Left hindlimb (tissue), 1 donor: Measurements from ENCODE around the gene CEP135.
"Not testable (repeated sequence)": the region's sequence is repeated elsewhere in the genome, so short reads cannot be mapped to it uniquely, and the experiment has no call there.

ENCODE experiments used
- DNase-seq: peaks from one replicate; pipeline ENCODE4 v3.0.0-alpha.2; 2018

CEP135 gene

DNA sequence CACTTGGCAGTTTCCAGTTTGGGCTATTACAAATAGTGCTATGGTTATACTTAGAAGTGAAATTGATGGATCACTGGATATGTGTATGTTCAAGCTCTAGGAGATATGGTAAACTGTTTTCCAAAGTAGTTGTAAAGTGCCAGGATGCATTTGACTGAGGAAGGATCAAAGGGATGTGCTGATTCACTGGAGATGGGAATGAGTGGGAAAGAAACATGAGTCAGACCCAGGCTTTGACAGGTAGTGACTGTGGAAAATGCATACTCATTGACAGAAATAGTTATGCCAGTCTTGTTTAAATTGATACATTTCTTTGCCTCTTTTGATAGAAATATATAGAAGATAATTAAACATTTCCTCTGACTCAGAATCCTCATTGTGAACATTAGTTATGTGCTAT, 77.9 kb downstream of the CEP135 start:
- DNase-seq, result no peak

DNA sequence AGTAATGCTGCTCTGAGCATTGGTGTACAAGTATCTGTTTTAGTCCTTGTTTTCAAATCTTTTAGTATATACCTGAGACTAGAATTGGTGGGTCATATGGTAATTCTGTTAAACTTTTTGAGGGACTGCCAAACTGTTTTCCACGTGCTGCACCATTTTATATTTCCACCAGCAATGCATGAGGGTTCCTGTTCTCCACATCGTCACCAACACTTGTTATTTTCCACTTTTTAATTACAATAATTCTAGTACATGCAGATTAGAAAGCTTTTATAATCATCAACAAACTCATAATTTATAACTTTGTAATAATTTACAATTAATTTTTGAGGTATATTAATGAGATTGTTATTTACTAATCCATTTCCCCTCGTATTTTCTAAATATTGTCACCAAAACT, 79.4 kb downstream of the CEP135 start:
- DNase-seq, result no peak

- no peak for DNase-seq
Observed at GRCh38 chr4:56038487-56039162, 89.9 kb downstream of the CEP135 start.

DNA sequence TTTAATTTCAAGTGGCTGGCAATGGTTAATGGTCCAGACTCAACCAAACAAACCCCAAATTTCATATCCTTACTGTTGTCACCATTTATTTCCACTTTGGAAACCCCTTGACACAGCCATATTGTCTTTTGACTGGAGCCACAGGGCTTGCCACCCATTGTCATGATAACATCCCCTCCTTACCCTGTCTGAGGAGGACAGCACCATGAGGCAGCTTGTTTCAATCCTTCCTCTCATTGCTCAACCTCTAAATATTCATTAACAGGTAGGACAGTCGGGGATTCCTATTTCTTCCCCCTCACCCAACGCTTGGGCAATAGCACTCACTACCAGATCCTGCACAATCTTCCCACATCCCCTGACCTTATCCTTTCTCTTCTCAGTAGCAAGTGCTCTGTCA, 92.1 kb downstream of the CEP135 start:
- DNase-seq, result no peak

DNA sequence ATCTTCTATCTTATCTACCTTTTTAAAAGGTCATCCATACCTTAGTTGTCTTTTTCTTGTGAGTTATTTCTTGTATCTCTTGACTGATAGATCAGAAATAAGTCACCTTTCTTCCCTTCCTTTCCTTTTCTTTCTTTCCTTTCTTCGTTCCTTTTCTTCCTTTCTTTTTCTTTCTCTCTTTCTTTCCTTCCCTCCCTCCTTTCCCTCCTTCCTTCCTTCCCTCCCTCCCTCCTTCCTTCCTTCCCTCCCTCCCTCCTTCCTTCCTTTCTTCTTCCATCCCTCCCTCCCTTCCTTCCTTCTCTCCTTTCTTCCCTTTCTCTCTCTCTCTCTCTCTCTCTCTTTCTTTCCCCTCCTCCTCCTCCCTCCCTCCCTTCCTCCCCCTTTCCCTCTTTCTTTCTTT, 93.5 kb downstream of the CEP135 start:
- DNase-seq, result no peak

DNA sequence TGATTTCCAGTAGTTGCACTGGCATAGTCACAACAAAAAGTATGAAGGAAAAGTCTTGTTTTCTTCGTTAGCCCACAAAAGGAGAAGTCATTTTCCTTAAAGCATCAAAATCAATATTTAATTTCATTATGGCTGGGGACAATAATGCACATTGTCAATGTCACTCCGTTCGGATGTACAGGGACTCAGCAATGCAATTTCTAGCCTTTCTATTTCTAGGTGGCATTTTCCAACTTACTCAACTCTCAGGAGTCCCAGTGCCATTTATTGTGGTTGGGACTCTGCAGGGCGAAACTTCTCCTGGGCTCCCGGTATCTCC, 99.6 kb downstream of the CEP135 start:
- no peak for DNase-seq

DNA sequence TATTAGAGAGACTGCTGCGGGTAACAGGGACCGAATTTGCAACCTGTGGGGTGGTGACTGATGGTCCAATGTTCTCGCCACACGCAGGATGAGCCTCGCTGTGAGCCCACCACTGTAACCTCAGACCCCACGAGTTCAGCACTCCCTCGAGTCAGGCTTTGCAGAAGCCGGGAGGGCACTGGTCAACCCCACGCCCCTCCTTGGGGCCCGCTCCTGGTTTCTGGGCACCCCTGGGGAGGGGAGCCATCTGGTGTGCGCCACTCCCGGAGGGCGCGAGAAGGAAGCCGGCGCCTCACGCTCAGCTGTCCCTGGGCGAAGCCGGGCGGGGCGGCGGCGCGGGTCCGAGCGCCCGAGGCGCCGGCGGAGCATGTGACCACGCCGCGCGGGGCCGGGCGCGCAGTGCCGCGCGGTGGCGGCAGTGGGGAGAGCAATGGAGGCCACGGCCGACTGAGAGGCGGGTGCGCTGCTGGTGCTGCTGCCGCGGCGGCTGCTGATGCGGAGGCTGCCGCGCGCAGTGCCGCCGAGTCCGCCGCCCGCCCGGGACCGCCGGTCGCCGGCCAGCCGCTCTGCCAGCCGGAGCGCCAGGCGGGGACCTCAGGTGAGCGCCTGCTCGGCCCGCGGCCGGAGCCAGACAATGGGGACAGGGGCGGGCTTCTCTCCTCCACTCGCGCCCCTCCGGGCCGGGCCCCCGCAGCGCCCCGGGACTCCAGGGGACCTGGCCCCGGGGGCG, 100.1 kb downstream of the CEP135 start:
- peak; percentile 81 for DNase-seq

DNA sequence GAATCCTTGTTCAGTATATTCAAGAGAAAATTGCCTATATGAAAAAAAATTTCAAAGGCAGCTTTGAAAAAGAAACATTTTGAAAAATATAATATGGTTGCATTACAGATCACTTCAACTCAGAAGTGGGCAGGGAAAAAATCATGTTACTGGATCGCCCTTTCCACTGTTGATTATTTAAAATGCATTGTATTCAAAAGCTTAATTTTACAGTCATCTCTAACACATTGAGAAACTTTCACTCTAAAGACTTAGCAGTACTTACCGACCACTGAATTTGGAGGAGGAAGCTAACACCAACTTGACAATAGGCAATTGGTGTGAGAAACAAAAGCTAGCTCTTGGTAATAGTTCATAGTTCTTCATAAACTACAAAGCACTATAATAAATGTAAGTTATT, 101.9 kb downstream of the CEP135 start:
- DNase-seq, result no peak

DNA sequence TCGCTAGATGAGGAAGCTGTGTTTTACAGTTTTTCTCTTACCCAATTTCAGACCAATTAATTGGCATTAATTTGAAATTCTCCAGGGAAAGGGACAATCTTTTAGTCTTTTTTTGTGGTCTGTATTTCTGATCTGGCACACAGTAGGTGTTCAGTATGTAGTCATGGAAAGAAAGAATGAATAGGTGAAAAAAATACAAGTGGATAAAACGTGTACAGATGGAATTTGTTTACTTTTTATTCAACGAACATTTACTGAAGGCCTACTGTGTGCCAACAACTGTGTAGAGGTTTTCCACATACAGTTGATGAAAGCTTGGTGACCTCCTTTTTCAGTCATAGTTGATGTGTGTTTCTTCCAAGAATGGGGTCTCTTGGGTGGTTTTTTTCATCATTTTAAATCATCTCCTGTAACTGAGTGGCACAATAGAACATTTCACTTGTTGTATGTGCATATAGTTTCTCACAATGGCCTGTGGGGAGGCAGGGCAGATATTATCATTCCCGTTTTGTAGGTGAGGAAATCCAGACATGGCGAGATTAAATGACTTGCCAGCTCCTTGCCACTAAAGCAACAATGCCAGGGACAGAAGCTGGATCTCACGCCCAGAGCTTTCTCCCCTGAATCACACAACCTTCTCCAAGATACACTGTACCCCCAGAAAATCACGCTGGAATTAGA, 102.4 kb downstream of the CEP135 start:
- no peak for DNase-seq

- no peak for DNase-seq
Observed at GRCh38 chr4:56051710-56052075, 102.9 kb downstream of the CEP135 start.

- no peak for DNase-seq
Observed at GRCh38 chr4:56052481-56052880, 103.7 kb downstream of the CEP135 start.

- DNase-seq, result no peak
Observed at GRCh38 chr4:56052966-56053365, 104.2 kb downstream of the CEP135 start.

- no peak for DNase-seq
Observed at GRCh38 chr4:56055027-56055977, 106.6 kb downstream of the CEP135 start.

- DNase-seq, result no peak
Observed at GRCh38 chr4:56055991-56056390, 107.2 kb downstream of the CEP135 start.

GRCh38 chr4:56058555-56058954, 109.8 kb downstream of the CEP135 start:
- no peak for DNase-seq

DNA sequence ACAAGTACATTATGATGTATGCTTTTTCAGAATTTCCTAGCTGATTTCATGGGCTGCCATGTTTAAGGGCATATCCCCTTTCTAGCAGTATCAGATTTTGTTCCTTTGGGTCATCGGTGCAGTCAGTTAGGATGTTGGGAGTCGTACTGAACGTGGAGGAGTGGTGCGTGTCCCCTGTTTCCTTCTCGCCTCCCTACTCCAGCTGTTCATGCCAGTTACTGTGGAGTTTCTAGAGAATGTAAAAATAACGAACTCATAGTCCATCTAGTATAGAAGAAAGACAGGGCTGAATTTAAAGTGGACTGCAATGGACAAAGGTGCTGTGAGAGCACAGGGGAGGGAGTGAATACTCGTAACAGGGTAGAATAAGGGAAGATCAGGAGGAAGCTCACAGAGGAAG, 111.3 kb downstream of the CEP135 start:
- no peak for DNase-seq

- no peak for DNase-seq
Observed at GRCh38 chr4:56062106-56062505, 113.4 kb downstream of the CEP135 start.

- no peak for DNase-seq
Observed at GRCh38 chr4:56062526-56063145, 113.9 kb downstream of the CEP135 start.

DNA sequence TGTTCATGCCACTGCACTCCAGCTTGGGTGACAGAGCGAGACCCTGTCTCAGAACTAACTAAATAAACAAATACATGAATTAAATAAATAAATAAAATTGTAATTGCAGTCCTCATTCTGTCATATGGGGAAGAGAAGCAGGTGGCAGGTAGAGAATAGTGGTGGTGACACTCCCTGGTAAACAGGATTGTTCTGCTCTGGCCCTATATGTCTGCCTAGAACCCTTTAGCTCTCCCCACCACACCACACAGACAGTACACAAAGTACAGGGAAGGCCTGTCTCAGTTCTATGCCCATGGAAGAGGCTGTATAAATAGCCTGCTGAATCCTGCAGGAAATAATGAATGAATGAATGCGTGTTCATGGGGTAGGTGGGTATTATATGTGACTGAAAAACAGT, 117.7 kb downstream of the CEP135 start:
- no peak for DNase-seq

DNA sequence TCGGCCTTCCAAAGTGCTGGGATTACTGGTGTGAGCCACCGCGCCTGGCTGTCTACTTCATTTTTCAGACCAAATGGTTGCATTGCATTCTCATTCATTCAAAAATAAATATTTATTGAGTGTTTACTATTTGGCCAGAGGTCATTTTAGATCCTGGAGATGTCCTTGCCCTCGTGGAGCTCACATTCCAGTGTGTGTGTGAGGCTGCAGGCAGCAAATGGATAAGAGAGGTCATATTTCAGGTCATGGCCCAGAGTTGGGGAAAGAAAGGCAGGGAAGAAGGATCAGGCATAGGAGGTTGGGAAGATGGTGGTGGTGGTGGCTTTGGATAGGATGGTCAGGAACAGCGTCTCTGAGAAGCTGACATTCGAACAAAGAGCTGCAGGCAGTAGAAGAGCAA, 119.1 kb downstream of the CEP135 start:
- no peak for DNase-seq

DNA sequence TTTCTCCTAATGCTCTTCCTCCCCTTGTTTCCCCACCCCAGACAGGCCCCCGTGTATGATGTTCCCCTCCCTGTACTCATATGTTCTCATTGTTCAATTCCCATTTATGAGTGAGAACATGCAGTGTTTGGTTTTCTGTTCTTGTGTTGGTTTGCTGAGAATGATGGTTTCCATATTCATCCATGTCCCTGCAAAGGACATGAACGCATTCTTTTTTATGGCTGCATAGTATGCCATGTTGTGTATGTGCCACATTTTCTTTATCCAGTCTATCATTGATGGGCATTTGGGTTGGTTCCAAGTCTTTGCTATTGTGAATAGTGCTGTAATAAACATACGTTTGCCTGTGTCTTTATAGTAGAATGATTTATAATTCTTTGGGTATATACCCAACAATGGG, 124.0 kb downstream of the CEP135 start:
- DNase-seq, result not testable (repeated sequence)

- no peak for DNase-seq
Observed at GRCh38 chr4:56077676-56078075, 128.9 kb downstream of the CEP135 start.

- DNase-seq, result peak; percentile 29
Observed at GRCh38 chr4:56078866-56079265, 130.1 kb downstream of the CEP135 start.
